Raji (cell line): ENCODE results near the gene CLCNKB.

Experiments
- POLR2A ChIP-seq: IDR thresholded peaks from 2 replicates; pipeline ENCODE4 v1.6.1; 2011; ENCODE audit warnings: low read depth, low read length, control low read depth; ENCODE audit not compliant: insufficient read depth

Gene CLCNKB

DNA sequence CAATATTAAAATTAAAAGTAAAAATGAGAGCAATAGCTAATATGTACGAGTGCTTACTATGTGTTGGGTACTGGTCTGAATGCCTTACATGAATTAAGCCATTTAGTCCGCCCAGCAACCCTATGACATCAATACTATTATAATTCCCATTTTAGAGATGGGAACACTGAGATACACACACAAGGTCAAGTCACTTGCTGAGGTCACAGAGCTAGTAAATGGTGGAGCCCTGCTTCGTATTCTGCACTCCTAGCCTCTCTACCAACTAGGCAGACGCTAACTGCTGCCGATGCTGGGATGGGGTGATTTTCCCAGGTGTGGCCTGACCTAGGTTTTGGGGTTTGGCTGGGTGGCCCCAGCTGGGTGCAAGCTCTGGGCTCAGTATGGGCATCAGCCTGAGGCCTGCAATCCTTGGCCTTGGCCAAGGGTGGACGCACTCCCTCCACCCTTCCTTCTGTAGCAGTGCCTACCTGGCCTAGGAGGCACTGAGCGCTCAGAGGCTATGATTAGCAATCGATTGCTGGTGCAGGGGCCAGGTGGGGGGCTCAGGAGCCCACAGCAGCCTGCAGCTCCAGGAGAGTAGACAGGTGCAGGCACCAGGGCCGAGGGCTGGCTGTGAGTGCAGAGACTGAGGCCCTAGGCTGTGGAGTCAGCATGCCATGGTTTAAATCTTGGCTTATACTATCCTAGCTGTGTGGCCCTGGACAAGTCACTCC, 27.2 kb downstream of the CLCNKB start:
- TF ChIP-seq POLR2A, result no peak

DNA sequence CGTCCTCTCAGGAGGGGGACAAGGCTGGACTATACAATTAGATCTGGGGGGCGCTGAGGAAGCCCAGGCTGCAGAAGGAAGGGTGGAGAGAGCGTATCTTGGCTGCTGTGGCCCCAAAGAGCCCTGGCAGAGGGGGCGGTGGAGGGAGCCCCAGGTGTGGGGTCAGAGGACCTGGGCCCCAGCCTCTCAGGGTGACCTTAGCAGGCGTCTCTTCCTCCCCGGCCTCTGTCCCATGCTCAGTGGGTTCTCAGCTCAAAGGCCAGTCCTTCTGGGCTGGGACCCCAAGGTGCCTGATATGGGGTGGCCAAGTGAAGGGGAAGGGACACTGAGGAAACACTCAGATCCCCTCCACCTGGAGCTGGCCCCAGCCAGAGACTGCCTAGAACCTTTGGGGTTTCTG, 28.0 kb downstream of the CLCNKB start:
- no peak for TF ChIP-seq POLR2A

DNA sequence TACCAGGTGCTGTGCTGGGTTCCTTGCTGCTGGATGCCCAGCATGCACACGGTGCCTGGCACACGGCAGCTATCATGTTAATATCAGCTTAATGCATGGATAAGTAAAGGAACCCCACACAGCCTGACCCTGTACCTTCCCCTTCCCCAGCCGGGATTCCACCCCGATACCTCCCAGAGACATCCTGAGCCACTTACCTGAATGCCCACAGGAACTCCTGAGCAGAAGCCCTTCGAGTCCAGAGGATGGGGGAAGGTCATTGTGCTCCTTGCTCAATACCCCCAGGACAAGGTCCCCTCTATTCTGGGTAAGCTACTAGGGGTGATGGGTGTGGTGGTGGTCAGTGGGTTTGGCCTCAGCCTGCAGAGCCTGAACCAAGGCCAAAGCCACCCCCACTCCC, 28.5 kb downstream of the CLCNKB start:
- no peak for TF ChIP-seq POLR2A

DNA sequence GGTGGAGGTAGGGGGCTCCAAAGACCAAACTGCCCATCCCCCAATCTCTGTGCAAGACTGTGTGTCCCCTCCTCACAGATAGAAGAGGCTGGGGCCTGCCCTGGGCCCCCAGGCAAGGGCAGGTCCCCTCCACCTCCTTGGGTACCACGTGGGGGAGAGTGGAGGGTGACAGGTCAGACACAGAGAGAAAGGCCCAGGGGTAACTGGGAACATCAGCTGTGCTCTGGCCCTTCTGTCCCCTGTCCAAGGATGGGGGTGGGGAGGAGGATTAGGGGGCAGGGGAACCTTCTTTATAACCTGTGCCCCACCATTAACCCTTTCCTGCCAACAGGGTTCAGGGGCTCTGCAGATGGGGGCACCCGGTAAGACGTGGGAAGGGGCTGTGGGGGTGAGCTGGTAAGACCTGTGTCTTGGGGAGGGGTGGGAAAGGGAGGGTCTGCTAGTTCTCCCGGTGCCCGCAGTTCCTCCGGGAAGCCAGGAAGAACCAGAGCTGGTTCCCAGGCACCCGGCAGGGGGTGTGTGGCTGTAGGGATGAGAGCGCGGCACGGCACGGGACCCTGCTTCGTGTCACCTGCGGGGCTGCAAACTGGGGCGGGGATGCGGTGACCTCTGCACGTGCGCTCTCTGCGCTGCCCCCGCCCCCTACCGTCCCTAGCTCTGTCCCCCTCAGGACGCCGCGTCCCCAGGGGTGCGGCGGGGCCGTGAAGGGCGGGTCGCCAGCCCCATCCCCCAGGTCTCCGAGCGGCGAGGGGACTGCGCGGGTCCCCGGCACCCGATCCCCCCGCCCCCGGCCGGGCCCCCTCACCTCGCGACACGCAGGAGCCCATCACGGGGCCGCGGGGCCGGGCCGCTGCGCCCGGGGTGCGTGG, 29.3 kb downstream of the CLCNKB start:
- TF ChIP-seq POLR2A, result no peak

DNA sequence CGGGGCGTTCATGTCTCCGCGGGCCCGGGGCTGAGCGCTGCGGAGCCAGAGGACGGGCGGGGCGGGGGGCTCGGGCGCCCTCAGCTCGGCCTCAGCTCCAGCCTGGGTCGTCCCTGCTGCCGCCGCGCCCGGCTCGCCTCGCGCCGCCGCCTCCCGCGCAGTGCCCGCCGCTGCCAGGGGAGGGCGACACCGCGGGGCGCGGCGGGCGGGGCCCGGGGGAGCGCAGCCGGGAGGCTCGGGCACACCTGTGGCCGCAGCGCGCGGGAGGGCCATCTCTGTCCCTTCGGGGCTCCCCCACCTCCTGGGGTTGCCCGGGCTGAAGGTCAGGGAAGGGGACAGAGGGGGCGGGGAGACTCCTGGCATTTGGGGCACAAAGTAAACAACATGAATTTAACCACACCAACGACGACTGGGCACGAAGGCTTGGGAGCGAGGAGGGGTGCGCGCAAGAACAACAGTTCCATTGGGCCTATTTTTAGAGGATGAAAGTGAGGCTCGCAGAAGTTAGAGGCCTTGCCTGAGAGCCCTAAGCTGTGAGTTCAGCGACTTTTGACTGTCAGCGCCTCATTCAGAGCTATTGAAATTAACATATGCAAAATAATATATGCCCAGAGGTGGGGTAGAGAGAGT, 30.0 kb downstream of the CLCNKB start, which contains the start of gene FAM131C:
Gene FAM131C (minus strand): TSS at position 162 of the 630 bp plus-strand sequence. CDS start 209 bp downstream, outside the sequence.
- no peak for TF ChIP-seq POLR2A

DNA sequence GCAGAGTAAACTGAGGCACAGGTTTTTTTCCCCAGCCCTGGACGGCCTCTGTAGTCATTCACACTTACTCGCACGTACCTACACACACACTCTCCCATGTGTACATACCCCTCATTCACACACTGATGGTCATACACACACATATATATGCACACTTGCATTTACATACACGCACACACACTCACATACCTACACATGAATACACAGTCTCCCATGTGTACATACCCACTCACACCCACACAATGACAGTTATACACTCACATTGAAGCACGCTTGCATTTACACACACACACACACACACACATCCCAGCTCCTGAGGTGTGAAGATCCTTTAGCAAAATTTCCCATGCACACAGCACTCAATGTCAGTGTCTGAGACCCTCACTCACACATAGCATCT, 30.6 kb downstream of the CLCNKB start:
- TF ChIP-seq POLR2A, result no peak

DNA sequence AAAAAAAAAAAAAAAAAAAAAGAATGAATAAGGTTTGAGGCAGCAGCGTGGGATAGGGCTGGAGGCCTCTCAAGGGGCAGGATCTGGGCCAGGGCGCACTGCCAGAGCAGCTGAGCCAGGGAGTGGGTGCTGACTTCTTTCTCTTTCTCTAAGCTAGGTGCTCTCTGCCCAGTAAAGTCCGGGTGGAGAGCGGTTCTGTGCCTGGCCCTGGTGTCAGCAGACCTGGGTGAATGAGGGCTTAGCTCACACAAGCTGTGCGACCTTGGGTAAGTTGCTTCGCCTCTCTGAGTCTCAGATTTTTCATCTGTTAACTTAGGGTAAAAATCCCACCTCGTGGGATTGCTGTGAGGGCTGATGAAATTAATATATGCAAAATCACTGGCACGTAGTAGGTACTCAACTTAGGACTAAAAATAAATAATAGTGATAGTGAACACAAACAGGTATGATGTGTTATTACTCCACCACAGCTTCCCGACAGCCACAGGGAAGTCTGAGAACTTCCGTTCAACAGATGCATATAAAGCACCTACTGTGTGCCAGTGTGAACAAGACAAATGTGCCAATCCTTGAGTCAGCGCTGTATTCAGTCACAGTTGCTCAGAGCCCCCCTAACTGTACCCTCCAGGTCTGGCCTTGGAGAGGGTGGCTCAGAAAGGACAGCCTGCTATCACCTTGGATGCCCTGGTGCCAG, 31.9 kb downstream of the CLCNKB start:
- TF ChIP-seq POLR2A, result no peak

DNA sequence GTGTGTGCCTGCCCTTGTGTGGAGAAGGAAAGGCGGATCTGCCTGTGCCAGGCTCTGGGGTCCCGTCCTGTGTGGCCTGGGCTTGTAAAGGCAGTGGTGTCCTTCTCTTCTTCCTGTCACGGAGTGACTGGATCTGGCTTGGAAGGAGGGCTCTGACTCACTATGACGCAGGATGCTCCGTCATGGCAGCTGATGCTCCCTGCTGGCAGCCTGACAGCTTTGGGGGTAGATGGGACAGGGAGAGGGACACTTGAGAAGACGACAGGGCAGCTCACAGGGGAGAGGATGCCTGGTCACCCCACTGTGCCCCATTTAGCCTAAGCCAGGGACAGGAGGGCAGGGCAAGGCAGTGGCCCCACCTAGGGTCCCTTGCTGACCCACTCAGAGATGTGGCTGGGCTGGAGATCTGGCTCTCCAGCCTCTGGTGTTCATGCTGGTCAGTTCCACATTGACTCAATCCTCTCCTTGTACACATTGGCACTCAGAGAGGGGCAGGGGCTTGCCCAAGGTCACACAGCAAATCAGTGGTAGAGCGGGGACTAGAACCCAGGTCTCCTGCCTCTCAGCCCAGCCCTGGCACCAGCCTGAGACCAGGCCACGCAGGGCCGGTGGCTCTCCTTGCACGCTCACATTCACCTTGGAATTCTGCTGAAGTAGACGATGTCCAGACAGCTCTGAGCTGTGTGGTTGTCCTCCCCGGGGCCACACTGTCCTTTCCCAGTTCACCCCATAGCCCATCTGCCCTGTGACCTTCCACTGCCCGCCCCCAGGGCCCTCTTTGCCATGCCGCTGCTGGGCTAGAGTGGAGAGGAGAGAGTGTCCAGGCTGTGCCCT, 32.7 kb downstream of the CLCNKB start:
- no peak for TF ChIP-seq POLR2A

DNA sequence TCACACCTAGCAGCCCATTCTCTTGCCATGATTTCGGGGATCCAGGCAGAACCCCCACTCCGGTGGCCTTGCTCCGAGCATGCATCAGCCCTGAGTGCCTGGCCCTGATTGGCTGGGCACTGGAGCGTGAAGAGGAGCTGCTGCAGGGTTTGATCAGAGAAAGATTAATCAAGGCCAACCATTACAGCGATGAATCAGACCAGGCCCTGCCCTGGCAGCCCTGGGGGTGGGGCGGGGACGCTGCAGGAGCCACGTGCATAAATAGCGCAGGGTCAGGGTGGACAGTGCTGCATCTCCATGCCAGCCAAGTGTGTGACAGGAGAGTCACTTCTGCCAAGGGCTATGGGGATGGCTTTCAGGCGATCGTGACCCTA, 33.3 kb downstream of the CLCNKB start:
- no peak for TF ChIP-seq POLR2A

DNA sequence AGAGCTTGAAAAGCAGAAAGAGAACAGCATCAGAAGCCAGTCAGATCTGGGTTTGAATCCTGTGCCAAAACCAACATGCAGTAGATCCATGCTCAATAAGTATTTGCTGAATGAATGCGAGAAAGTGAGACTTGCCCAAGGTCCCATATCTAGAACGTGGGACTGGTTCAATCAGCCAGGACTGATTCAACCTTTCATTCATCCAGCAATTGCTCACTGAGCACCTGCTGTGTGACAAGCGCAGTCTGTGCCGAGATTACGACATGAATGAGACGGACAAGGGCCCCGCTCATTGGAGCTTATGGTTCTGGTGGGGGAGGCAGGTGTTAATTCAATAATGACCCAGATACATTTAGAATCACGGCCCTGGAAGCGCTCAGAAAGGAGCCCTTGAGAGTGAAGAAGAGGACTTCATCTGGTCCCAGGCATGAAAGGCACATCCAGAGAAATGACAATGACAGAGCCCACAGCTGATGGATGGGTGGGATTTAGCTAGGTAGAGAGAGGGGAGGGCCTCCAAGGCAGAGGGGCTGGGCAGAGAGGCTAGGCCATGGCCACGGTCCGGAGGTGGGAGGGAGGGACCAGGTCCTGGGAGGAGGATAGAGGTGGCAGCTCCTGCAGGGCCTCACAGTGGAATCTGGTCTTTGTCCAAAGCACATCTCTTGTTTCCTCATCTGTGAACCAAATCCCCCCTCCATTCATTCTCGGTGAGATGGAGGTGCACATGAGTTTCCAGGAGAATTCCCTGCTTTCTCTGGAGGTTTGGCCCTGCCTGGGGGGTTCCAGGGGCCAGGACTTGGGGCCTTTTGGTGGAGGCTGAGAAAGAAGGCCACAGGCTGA, 34.0 kb downstream of the CLCNKB start:
- no peak for TF ChIP-seq POLR2A

DNA sequence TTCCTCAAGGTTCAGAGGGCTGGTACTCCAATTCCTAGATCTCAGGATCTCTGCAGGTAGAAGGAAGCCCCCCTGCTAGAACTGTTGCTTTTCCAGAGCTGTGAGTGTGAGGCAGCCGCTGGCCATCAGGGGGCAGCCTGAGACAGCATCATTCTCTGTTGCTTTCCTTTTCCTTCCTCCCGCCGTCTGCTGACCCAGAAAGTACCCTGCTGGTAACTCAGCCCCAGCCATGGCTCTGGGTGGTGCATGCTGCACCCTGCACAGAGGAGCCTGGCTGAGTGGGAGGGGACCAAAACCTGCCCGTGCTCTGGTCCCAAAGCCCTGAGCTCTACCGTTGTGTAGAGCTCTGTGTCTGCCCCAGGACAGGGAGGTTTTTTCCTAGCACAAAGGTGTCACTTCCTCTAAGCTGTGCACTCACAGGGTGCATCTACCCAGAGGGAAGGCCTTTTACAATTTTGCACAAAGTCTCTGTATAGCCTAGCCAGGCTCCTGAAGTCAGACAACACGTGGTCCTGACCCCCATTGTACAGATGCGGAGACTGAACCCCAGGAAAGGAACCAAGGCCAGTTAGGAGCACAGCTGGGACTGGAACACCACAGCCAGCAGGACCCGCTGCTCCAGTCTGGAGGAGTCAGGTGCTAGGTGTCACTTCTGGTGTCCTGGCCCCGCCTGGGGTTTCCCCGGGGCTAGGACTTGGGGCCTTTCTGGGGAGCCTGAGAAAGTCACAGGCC, 35.5 kb downstream of the CLCNKB start:
- TF ChIP-seq POLR2A, result no peak

DNA sequence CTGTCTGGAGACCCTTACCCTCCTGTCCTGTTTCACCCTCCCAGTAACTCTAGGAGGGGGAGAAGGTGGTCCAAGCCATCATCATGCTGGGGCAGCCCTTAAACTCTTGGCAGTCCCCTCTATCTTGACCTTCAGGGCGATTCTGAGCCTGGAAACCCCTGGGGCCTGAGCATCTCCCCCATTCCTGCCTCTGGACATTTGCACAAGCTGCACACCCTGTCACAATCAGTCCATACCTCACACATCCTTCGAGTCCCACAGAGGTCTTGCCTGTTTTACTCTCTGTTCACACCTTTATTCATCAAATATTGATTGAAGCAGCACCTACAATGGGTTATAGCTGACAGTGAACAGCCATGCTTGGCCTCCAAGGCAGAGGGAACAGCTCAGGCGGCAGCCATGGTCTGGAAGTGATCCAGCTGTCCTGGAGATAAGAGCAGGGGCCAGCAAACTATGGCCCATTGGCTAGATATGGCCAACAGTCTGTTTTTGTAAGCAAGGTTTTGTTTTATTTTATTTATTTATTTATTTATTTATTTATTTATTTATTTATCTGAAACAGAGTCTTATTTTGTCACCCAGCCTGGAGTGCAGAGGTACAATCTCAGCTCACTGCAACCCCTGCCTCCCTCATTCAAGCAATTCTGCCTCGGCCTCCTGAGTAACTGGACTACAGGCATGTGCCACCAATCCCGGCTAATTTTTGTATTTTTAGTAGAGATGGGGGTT, 37.0 kb downstream of the CLCNKB start:
- TF ChIP-seq POLR2A, result no peak
